Thyroid gland (tissue), 4 donors: ENCODE measurements around the gene RASSF4.

Experiments
- POLR2A ChIP-seq, 2 donors: fragments of 450-650 bp; IDR thresholded peaks; one replicate each; pipeline ENCODE4 v1.6.1; 2017; ENCODE audit warnings: antibody characterized with exemption in 2 of 2, mild to moderate bottlenecking in 2 of 2, moderate library complexity in 1 of 2
- TF ChIP-seq, protein P1 (sequence below), 6 experiments: fragments of 200-600 bp in 3 of 6; fragments of 450-650 bp in 3 of 6; sonication (generic) in 3 of 6; IDR thresholded peaks; one replicate each; pipeline ENCODE4 v1.5.1; 2016 to 2019; ENCODE audit warnings: antibody characterized with exemption in 6 of 6, mild to moderate bottlenecking in 2 of 6, inconsistent platforms in 1 of 6, moderate library complexity in 1 of 6

- TF ChIP-seq, protein P1, sequence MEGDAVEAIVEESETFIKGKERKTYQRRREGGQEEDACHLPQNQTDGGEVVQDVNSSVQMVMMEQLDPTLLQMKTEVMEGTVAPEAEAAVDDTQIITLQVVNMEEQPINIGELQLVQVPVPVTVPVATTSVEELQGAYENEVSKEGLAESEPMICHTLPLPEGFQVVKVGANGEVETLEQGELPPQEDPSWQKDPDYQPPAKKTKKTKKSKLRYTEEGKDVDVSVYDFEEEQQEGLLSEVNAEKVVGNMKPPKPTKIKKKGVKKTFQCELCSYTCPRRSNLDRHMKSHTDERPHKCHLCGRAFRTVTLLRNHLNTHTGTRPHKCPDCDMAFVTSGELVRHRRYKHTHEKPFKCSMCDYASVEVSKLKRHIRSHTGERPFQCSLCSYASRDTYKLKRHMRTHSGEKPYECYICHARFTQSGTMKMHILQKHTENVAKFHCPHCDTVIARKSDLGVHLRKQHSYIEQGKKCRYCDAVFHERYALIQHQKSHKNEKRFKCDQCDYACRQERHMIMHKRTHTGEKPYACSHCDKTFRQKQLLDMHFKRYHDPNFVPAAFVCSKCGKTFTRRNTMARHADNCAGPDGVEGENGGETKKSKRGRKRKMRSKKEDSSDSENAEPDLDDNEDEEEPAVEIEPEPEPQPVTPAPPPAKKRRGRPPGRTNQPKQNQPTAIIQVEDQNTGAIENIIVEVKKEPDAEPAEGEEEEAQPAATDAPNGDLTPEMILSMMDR (IDR thresholded peaks at IDR 0.05) = no peak
- no peak for TF ChIP-seq POLR2A (IDR thresholded peaks at IDR 0.05)
Observed at GRCh38 chr10:44955413-44956070, 4.1 kb upstream of the RASSF4 start.
